ENCODE measurements around the gene RELN.

The RELN gene

GRCh38 chr7:103715376-103716120 lies 273.9 kb downstream of the RELN start:
- DNase-seq (ENCODE audit: low read depth), result no peak

GRCh38 chr7:103714376-103714927 lies 275.0 kb downstream of the RELN start:
- no peak for DNase-seq (ENCODE audit: low read depth)

DNA sequence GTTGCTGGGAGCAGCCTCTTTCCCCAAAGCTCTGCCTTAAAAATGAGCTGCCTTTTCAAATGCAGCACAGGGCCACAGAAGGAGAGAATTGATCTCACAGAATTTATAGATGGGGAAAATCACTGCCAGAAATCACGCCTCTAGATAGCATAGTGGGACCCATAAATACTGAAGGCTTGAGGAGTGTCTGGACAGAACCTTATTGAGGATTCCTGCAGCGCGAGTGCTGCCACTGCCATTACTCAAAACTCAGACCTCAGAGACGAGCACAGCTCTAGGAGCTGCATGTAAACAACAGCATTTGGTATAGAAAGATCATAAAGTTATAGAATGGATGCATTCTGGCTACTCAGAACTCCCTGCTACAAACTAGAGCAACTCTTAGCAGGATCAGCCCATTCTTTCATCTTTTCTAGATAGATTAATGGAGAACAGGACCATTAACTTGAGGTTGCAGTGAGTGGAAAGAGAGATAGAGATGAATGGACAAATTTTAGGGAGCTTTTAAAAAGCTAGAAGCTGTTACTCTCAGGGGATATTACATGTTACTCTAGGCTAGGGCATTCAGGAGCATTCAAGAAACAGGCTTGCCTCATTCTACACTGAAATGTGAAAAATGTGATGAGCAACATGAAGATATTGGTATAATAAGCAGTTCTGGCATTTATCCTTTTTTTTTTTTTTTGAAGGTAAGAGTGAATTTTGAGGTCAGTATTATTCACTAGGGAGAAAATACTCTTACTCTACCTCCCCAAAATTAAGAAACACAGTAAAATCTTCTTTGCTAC lies 276.3 kb downstream of the RELN start:
- DNase-seq (ENCODE audit: low read depth), result no peak

- no peak for DNase-seq (ENCODE audit: low read depth)
These were observed 278.0 kb downstream of the RELN start for GRCh38 chr7:103711413-103711812.

- no peak for DNase-seq (ENCODE audit: low read depth)
These were observed 279.2 kb downstream of the RELN start for GRCh38 chr7:103710247-103710646.

GRCh38 chr7:103706805-103707204 lies 282.7 kb downstream of the RELN start:
- DNase-seq (ENCODE audit: low read depth), result no peak

GRCh38 chr7:103705542-103705941 lies 283.9 kb downstream of the RELN start:
- DNase-seq (ENCODE audit: low read depth), result no peak

DNA sequence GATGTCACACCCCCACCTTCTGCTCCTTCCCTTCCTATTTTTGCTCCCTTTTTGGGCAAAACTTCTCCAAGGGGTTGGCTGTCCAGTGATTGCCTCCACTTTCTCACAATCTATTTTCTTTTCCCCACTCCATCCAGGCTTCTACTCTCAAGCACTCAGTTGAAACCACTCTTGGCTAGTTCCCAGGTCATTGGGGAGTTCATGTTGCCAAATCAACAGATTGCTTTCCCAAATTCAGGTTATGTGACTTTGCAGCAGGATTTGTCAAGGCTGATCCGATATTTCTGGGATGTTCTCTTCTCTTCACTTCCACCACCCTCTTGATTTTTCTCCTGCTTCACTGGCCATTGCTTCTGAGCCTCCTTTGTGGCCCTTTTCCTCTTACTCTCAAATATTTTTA lies 284.8 kb downstream of the RELN start:
- no peak for DNase-seq (ENCODE audit: low read depth)

GRCh38 chr7:103702982-103703381 lies 286.5 kb downstream of the RELN start:
- no peak for DNase-seq (ENCODE audit: low read depth)

GRCh38 chr7:103702454-103702853 lies 287.0 kb downstream of the RELN start:
- no peak for DNase-seq (ENCODE audit: low read depth)

DNA sequence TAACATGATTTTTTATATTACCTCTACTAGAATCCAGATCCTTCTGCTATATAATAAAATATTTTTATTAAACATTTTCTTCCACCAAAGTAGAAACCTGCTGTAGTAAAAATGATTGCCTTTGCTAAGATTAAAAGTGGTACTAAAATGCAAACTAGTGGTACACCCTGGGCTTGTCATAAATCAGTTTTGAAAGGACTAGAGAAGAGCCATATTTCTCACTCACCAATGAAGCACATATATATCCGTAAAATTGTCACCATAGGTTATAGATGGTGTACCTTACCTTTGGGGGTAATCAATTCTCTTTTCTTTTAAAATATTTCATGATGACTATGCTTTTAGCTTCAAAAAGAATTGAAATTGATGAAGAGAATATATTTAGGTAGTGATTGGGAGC lies 290.4 kb downstream of the RELN start:
- DNase-seq (ENCODE audit: low read depth), result no peak

- DNase-seq (ENCODE audit: low read depth), result no peak
These were observed 291.4 kb downstream of the RELN start for GRCh38 chr7:103698064-103698463.

DNA sequence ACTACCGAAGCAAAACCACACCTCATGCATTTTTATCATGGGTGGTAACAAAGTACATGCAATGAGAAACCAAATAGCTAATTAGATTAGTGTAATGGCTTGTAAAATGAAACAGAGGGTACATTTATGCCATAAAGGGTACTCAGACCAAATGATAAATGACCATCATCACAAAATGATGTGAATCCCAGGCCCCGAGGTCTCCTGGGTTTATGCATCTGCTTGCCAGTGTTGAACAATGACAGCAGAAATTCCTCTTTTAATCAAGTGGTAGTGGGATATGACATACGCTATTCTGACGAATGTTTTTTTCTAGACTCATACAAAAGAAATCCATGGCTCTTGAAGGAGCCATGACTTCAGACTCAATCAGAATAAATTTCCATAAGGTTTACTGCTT lies 293.9 kb downstream of the RELN start:
- DNase-seq (ENCODE audit: low read depth), result no peak

GRCh38 chr7:103694304-103694703 lies 295.2 kb downstream of the RELN start:
- no peak for DNase-seq (ENCODE audit: low read depth)

DNA sequence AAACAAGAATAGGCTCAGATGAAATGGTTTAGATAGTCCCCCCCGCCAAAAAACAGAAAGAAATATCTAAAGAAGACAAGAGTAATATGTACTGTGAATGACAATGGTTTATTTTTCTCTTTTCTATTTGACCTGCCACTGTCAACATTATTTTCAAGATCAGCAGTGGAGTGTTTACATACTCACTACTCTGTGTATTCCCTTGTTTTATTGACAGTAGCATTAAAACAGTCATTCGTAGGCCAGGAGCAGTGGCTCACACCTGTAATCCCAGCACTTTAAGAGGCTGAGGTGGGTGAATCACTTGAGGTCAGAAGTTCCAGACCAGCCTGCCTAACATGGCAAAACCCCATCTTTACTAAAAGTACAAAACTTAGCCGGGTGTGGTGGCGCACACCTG lies 298.2 kb downstream of the RELN start:
- DNase-seq (ENCODE audit: low read depth), result no peak

DNA sequence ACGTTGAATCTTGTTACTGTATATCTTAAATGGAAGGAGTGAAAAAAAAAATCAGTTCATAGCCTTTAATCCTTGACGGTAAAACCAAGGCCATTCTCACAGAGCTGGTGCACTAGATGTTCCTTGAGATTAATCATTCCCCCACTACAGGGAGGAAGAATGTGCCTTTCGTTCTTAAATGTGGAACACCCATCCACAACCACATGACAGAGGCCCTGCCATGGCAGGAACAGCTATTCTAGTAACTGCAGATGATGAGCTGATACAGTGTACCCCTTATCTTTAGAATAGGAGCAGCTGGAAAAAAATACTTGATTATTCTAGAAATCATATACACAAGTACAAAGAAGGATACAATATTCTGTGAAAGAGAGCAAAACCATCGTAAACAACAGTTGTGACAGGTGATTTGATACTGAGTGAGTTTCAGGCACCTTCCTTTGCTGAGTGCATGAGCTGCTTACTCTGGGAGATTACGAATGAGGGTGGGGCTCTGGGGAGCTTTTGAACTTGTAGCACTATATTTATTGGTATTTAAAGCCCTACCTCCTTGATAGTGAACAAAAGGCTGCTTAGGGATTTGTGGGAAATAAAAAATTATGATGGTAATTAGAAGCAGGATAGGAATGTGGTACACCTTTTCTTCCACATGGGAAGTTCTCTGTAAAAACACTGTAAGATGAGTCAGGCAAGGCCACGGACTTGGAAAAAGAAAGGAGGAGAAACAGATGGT lies 299.1 kb downstream of the RELN start:
- no peak for DNase-seq (ENCODE audit: low read depth)

DNA sequence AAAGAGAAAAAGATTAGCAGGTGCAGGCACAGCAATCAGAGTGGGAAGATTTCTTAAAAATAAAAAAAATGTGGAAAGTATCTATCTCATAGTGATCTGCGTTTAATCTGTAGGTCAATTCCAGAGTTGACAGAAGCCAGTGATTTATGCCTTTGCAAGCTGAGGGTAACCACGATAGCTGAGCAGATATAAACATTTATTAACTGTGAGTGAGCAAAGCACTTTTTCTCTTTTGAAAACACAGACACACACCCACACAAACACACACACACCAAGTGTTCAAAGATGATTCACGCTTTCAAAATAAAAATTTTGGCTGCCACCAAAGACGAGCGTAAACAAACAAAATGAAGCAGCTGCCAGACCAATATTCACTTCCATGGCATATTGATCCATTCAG lies 300.2 kb downstream of the RELN start:
- DNase-seq (ENCODE audit: low read depth), result no peak

DNA sequence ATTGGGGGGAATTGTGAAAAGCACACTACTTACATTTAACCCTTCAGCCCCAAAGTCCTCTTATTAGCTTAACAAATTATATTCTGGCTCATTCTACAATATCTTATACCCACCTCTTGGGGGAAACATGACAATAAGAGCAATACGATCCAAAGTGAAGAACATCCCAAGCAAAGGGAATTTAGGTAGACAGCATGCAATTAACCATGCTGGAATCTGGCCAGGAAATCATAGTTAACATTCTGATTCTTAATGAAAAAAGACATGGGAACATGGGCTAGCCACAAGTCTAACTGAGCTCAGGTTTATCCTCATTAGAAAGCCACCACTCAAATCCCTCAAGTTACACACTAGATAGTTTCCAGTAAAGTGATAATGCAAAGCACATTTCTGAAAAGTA lies 301.5 kb downstream of the RELN start:
- no peak for DNase-seq (ENCODE audit: low read depth)

- DNase-seq (ENCODE audit: low read depth), result no peak
These were observed 302.2 kb downstream of the RELN start for GRCh38 chr7:103687272-103687671.

DNA sequence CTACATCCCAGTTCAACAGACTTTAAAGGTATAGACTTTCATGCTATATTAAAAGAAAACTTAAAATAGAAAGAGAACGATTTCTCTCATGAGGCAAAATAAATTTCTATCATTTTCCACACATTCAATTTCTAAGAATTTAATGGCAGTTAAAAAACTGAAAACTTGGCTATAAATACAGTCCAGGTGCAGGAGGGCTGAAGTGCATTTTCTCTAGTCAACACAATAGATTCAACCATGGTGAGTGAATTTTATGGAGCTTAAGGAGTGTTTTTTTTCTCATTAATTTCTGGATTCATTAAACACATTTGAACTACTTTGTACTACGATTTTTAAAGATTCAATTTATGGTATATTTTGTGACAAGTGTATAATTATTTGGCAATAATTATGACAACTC lies 302.7 kb downstream of the RELN start:
- no peak for DNase-seq (ENCODE audit: low read depth)

GRCh38 chr7:103686064-103686463 lies 303.4 kb downstream of the RELN start:
- no peak for DNase-seq (ENCODE audit: low read depth)

DNA sequence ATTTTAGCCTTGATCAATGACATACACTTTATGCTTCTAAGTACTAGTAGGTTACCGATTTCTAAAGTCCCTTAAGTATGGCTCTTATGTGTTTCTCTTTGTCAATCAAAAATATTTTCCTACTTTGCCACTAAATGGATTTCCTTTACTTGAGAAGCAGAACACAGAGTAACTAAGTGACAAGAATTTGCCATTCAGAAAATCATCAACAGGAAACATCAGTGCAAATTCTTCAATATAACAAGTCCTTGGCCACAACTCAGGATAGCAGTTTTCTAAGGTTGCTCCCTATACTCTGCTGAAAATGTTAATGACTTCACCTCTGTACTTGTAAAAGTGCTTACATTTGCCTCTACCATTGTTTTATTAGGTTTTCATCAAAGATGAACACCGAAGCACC lies 303.8 kb downstream of the RELN start:
- no peak for DNase-seq (ENCODE audit: low read depth)

GRCh38 chr7:103683348-103683747 lies 306.1 kb downstream of the RELN start:
- no peak for DNase-seq (ENCODE audit: low read depth)

All from activated T-helper 1 cell treated with Interleukin-2 at 50 U/mL for 16 hours (primary cell).